WTC11 (cell line): Measurements from ENCODE around the gene LRRC74B. TPM values are rescaled to one million over a fixed set of nuclear protein-coding genes. Genes with fewer than 3 reads are reported as not detected.

Experiments used
- ATAC-seq: fragments of 200-7000 bp; cut with Tn5 transposase; 2 replicates; pipeline ENCODE4 v1.10.0; 2021; ENCODE audit warnings: mild to moderate bottlenecking, moderate library complexity
- CTCF ChIA-PET: fragments of 300-600 bp; sonication (Branson Sonifier 250); formaldehyde crosslinking; loops from one replicate; lab custom pipeline; 2021; ENCODE audit warnings: antibody characterized with exemption; lab: Charles Lee
- POLR2A ChIA-PET: fragments of 350-600 bp; sonication (Branson Sonifier 250); formaldehyde crosslinking; loops from one replicate; lab custom pipeline; 2021; ENCODE audit warnings: antibody characterized with exemption; lab: Charles Lee
- DNase-seq: peaks from one replicate; pipeline ENCODE4 v3.0.0; 2021; ENCODE audit warnings: low spot score
- H3K27ac Mint-ChIP-seq: 2 replicates; pipeline ENCODE4 v1.8.0; 2021; ENCODE audit warnings: mixed read lengths
- H3K27me3 Mint-ChIP-seq: 2 replicates; pipeline ENCODE4 v1.8.0; 2021; ENCODE audit warnings: low read depth, mild to moderate bottlenecking, moderate library complexity, mixed read lengths
- H3K36me3 Mint-ChIP-seq: 2 replicates; pipeline ENCODE4 v1.8.0; 2021; ENCODE audit warnings: mixed read lengths
- H3K4me1 Mint-ChIP-seq: 2 replicates; pipeline ENCODE4 v1.8.0; 2022; ENCODE audit warnings: mixed read lengths
- H3K4me3 Mint-ChIP-seq: 2 replicates; pipeline ENCODE4 v1.8.0; 2021; ENCODE audit warnings: mild to moderate bottlenecking, moderate library complexity, mixed read lengths
- H3K9me3 Mint-ChIP-seq: 2 replicates; pipeline ENCODE4 v1.8.0; 2021; ENCODE audit warnings: mixed read lengths
- AFF4 ChIP-seq: sonication (generic); formaldehyde crosslinking; IDR thresholded peaks from 2 replicates; pipeline ENCODE4 v1.8.1; 2023; ENCODE audit warnings: mild to moderate bottlenecking, missing genetic modification reagents, borderline replicate concordance
- FOXP4 ChIP-seq: sonication (generic); formaldehyde crosslinking; IDR thresholded peaks from 2 replicates; pipeline ENCODE4 v1.8.0; 2022; ENCODE audit warnings: mild to moderate bottlenecking, missing genetic modification reagents
- GTF2I ChIP-seq: fragments of 250-450 bp; sonication (Bioruptor Pico); conservative IDR thresholded peaks from 2 replicates; pipeline ENCODE4 v1.4.0; 2021; ENCODE audit warnings: mild to moderate bottlenecking
- NR1H2 ChIP-seq: sonication (generic); formaldehyde crosslinking; IDR thresholded peaks from 2 replicates; pipeline ENCODE4 v1.9.0; 2021; ENCODE audit warnings: mild to moderate bottlenecking, moderate library complexity, missing genetic modification reagents
- NR3C1 ChIP-seq: sonication (generic); formaldehyde crosslinking; conservative IDR thresholded peaks from 2 replicates; pipeline ENCODE4 v1.8.1; 2023; ENCODE audit warnings: low read depth, mild to moderate bottlenecking, missing genetic modification reagents
- USF2 ChIP-seq: sonication (generic); formaldehyde crosslinking; IDR thresholded peaks from 2 replicates; pipeline ENCODE4 v1.8.1; 2023; ENCODE audit warnings: mild to moderate bottlenecking, missing genetic modification reagents, moderate library complexity
- ZNF317 ChIP-seq: sonication (generic); formaldehyde crosslinking; IDR thresholded peaks from 2 replicates; pipeline ENCODE4 v1.8.1; 2023; ENCODE audit warnings: low read depth, mild to moderate bottlenecking, moderate library complexity, missing genetic modification reagents, borderline replicate concordance
- ZNF532 ChIP-seq: fragments of 250-450 bp; sonication (Bioruptor Pico); IDR thresholded peaks from 2 replicates; pipeline ENCODE4 v1.9.0; 2021; ENCODE audit warnings: mild to moderate bottlenecking, borderline replicate concordance
- total RNA-seq: library from RNA; stranded (reverse); gene quantifications from 3 replicates; pipeline ENCODE4 v1.2.3, GENCODE V29; 2021
- TF ChIP-seq, protein P1 (sequence below): fragments of 200-600 bp; IDR thresholded peaks from 2 replicates; pipeline ENCODE4 v1.8.0; 2022; ENCODE audit warnings: antibody characterized with exemption
- TF ChIP-seq, protein P2 (sequence below): sonication (generic); formaldehyde crosslinking; IDR thresholded peaks from 2 replicates; pipeline ENCODE4 v1.8.1; 2023; ENCODE audit warnings: mild to moderate bottlenecking, missing genetic modification reagents, moderate library complexity

LRRC74B gene
- total RNA-seq, 1 experiment from 2014 or later: not detected

GRCh38 chr22:21106000-21106399 lies 60.3 kb downstream of the LRRC74B start:
- Mint-ChIP-seq H3K27ac (no peak overlapping the region), H3K9me3 (no peaks in the 10 kb centered on the region), H3K27me3 (peaks cover 15% of the 10 kb centered on the region), H3K4me3 (no peak overlapping the region), H3K4me1 (peaks cover 16% of the 10 kb centered on the region), H3K36me3 (no peaks in the 10 kb centered on the region)
- TF ChIP-seq FOXP4 (CRISPR knock-in tag) (no peak), ZNF317 (CRISPR knock-in tag) (no peak)
- POLR2A ChIA-PET: no interaction called here
- CTCF ChIA-PET: interaction anchor here (1.0 kb wide), 1 partner anchor 221 kb away, joined by 3 read pairs; no protein-coding TSS in a partner anchor
- ATAC-seq: no peak
- DNase-seq: no peak

- H3K36me3 Mint-ChIP-seq: no peaks in the 10 kb centered on the region
- TF ChIP-seq, protein P1, sequence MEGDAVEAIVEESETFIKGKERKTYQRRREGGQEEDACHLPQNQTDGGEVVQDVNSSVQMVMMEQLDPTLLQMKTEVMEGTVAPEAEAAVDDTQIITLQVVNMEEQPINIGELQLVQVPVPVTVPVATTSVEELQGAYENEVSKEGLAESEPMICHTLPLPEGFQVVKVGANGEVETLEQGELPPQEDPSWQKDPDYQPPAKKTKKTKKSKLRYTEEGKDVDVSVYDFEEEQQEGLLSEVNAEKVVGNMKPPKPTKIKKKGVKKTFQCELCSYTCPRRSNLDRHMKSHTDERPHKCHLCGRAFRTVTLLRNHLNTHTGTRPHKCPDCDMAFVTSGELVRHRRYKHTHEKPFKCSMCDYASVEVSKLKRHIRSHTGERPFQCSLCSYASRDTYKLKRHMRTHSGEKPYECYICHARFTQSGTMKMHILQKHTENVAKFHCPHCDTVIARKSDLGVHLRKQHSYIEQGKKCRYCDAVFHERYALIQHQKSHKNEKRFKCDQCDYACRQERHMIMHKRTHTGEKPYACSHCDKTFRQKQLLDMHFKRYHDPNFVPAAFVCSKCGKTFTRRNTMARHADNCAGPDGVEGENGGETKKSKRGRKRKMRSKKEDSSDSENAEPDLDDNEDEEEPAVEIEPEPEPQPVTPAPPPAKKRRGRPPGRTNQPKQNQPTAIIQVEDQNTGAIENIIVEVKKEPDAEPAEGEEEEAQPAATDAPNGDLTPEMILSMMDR: no peak
- no peak for TF ChIP-seq AFF4 (CRISPR knock-in tag)
- no peak for TF ChIP-seq NR1H2 (CRISPR knock-in tag)
- no peak for TF ChIP-seq ZNF532 (CRISPR knock-in tag)
- TF ChIP-seq NR3C1 (CRISPR knock-in tag): no peak
- TF ChIP-seq GTF2I (CRISPR knock-in tag): no peak
- TF ChIP-seq, protein P2, sequence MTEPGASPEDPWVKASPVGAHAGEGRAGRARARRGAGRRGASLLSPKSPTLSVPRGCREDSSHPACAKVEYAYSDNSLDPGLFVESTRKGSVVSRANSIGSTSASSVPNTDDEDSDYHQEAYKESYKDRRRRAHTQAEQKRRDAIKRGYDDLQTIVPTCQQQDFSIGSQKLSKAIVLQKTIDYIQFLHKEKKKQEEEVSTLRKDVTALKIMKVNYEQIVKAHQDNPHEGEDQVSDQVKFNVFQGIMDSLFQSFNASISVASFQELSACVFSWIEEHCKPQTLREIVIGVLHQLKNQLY (CRISPR knock-in tag): no peak
- TF ChIP-seq USF2 (CRISPR knock-in tag): no peak
- no peak for ATAC-seq
- DNase-seq: no peak
- H3K27ac Mint-ChIP-seq: no peak overlapping the region
- ChIA-PET CTCF (no interaction called here), POLR2A (no interaction called here)
- no peaks in the 10 kb centered on the region for H3K27me3 Mint-ChIP-seq
- H3K4me1 Mint-ChIP-seq: peaks cover 3% of the 10 kb centered on the region
- no peaks in the 10 kb centered on the region for H3K9me3 Mint-ChIP-seq
- H3K4me3 Mint-ChIP-seq: no peak overlapping the region
Measured at GRCh38 chr22:21108379-21109115, 62.8 kb downstream of the LRRC74B start.
